HFFc6 (cell line): ENCODE results near the gene CPEB1. TPM values are rescaled to one million over a fixed set of nuclear protein-coding genes. Genes with fewer than 3 reads are reported as not detected.
A peak's percentile ranks its signal among the peaks of the same experiment; 100 is the strongest.
"Not testable (repeated sequence)": the region's sequence is repeated elsewhere in the genome, so short reads cannot be mapped to it uniquely, and the experiment has no call there.

Experiments used
- DNase-seq: peaks from one replicate; pipeline ENCODE4 v3.0.0-alpha.2; 2018
- H3K27ac Mint-ChIP-seq: 2 replicates; pipeline ENCODE4 v1.8.0; 2020; ENCODE audit warnings: mild to moderate bottlenecking, mixed read lengths
- H3K27me3 Mint-ChIP-seq: 2 replicates; pipeline ENCODE4 v1.8.0; 2021; ENCODE audit warnings: mild to moderate bottlenecking, moderate library complexity, mixed read lengths; ENCODE audit not compliant: insufficient read depth
- H3K36me3 Mint-ChIP-seq: 2 replicates; pipeline ENCODE4 v1.8.0; 2021; ENCODE audit warnings: low read depth, mixed read lengths
- H3K4me1 Mint-ChIP-seq: 2 replicates; pipeline ENCODE4 v1.8.0; 2020; ENCODE audit warnings: low read depth, mixed read lengths
- H3K4me3 Mint-ChIP-seq: 2 replicates; pipeline ENCODE4 v1.8.0; 2020; ENCODE audit warnings: mild to moderate bottlenecking, moderate library complexity, mixed read lengths
- H3K9me3 Mint-ChIP-seq: 2 replicates; pipeline ENCODE4 v1.8.0; 2020; ENCODE audit warnings: mild to moderate bottlenecking, mixed read lengths
- total RNA-seq, 6 experiments: library from RNA; stranded (reverse); fragmentation: NEBNext Ultra II Directional; extraction: Animal tissue kit (Norgen Biotek cat#: 25700); gene quantifications; 2 replicates in 1 of 6; 3 replicates in 5 of 6; pipeline ENCODE4 v1.2.3, GENCODE V29; 2021
- TF ChIP-seq, protein P1 (sequence below): fragments of 200-600 bp; sonication (generic); IDR thresholded peaks from 2 replicates; pipeline ENCODE4 v1.5.0; 2021; ENCODE audit warnings: antibody characterized with exemption, mild to moderate bottlenecking

Gene CPEB1
- total RNA-seq, 6 experiments from 2014 or later: 4.3 to 6.8 (median 5.6) TPM

DNA sequence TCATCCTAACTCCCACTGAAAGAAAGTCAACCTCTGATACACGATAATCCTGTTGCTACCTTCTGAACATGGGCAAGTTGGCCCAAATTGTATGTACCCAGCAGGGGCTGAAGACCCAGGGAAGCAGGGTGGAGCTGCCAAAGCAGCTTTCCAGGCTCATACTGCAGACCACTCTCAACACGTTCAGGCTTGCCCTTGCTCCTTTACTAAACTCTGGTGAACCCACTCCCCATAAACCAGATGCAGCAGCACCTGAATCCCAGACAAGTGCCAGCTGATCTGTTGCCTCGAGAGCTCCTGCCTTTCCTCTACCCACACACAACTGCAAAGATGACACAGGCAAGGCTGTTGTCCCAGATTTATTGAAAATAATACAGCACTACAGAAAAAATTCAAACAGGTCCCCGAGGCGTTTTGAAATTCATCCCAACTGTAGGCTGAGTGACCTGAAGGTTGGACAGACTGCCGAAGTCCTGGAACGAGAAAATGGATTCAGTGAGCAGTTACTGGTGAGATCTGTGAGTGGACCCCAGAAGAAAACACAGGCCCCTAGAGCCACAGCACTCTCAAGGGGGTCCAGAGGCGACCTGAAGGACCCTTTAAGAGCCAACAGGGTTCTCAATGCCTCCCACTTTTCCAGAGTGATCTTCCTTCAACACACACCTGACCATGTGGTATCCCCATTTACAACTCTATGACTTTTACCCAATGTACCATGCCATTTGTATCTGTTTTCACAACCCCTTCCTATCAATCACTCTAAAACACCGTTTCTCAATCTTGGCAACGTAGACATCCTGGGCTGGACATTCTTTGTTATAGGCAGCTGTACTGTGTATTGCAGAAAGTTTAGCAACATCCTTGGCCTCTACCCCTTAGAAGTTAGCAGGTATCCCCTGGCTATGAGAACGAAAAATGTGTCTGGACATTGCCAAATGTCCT is 110.5 kb downstream of the CPEB1 start:
- Mint-ChIP-seq H3K27me3 (peaks cover 12% of the 10 kb centered on the region), H3K27ac (peak overlapping the region; percentile 65), H3K4me3 (peak overlapping the region; percentile 45), H3K9me3 (no peaks in the 10 kb centered on the region), H3K4me1 (peaks cover 38% of the 10 kb centered on the region), H3K36me3 (peaks cover 68% of the 10 kb centered on the region)
- TF ChIP-seq, protein P1, sequence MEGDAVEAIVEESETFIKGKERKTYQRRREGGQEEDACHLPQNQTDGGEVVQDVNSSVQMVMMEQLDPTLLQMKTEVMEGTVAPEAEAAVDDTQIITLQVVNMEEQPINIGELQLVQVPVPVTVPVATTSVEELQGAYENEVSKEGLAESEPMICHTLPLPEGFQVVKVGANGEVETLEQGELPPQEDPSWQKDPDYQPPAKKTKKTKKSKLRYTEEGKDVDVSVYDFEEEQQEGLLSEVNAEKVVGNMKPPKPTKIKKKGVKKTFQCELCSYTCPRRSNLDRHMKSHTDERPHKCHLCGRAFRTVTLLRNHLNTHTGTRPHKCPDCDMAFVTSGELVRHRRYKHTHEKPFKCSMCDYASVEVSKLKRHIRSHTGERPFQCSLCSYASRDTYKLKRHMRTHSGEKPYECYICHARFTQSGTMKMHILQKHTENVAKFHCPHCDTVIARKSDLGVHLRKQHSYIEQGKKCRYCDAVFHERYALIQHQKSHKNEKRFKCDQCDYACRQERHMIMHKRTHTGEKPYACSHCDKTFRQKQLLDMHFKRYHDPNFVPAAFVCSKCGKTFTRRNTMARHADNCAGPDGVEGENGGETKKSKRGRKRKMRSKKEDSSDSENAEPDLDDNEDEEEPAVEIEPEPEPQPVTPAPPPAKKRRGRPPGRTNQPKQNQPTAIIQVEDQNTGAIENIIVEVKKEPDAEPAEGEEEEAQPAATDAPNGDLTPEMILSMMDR: no peak
- no peak for DNase-seq

DNA sequence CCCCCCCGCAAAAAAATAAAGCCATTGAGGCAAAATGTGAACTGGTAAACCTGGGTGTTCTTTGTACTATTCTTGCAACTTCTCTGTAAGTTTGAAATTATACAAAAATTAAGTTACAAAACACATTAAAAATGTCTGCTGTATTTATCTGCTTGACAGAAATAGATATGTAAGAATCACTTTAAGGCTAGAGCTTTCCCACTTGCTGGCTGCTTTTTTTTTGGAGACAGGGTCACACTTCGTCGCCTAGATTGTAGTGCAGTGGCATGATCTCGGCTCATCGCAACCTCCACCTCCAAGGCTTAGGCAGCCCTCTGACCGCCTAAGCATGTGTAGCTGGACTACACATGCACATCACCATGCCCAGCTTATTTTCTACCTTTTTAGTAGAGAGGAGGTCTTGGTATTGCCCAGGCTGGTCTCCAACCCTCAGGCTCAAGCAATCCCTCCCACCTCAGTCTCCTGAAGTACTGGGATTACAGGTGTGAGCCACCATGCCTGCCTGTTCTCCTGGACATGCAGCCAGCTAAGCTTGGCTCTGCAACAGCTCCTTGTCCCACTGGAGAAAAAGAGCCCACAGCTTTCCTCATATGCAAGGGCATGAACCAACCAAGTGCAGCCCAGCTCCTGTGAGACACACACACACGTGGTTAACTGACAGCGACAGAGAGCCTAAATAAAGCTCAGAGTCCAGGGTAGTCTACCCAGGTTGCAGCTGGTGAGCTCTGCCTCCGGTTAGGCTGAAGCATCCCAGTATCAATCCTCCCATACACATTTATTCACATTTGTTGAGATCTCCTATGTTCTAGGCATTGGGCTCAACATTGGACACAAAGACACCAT is 111.4 kb downstream of the CPEB1 start:
- H3K36me3 Mint-ChIP-seq: peaks cover 62% of the 10 kb centered on the region
- DNase-seq: no peak
- H3K9me3 Mint-ChIP-seq: no peaks in the 10 kb centered on the region
- TF ChIP-seq, protein P1: no peak
- peak overlapping the region; percentile 65 for H3K27ac Mint-ChIP-seq
- H3K4me1 Mint-ChIP-seq: peaks cover 35% of the 10 kb centered on the region
- peaks cover 12% of the 10 kb centered on the region for H3K27me3 Mint-ChIP-seq
- H3K4me3 Mint-ChIP-seq: no peak overlapping the region

DNA sequence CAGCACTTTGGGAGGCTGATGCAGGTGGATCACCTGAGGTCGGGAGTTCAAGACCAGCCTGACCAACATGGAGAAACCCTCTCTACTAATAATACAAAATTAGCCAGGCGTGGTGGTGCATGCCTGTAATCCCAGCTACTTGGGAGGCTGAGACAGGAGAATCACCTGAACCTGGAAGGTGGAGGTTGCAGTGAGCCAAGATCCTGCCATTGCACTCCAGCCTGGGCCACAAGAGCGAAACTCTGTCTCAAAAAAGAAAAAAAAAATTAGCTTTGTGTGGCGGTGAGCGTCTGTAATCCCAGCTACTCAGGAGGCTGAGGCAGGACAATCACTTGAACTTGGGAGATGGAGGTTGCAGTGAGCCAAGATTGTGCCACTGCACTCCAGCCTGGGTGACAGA is 112.0 kb downstream of the CPEB1 start:
- Mint-ChIP-seq H3K4me1 (peaks cover 39% of the 10 kb centered on the region), H3K36me3 (peaks cover 60% of the 10 kb centered on the region), H3K27me3 (peaks cover 10% of the 10 kb centered on the region)
- not testable (repeated sequence) for H3K4me3 Mint-ChIP-seq, H3K27ac Mint-ChIP-seq, H3K9me3 Mint-ChIP-seq, DNase-seq

DNA sequence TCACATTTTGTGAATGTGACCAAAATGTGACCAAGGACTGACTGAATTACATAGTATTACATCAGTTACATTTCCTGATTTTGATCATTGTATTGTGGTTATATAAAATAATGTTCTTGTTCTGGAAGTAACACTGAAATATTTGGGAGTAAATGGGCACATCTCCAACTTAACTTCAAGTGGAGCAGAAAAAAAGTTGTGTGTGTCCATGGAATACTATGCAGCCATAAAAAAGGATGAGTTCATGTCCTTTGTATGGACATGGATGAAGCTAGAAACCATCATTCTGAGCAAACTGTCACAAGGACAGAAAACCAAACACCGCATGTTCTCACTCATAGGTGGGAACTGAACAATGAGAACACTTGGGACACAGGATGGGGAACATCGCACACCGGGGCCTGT is 112.7 kb downstream of the CPEB1 start:
- not testable (repeated sequence) for H3K27ac Mint-ChIP-seq, H3K4me3 Mint-ChIP-seq, DNase-seq, H3K9me3 Mint-ChIP-seq, H3K27me3 Mint-ChIP-seq
- Mint-ChIP-seq H3K4me1 (peaks cover 39% of the 10 kb centered on the region), H3K36me3 (peaks cover 53% of the 10 kb centered on the region)

DNA sequence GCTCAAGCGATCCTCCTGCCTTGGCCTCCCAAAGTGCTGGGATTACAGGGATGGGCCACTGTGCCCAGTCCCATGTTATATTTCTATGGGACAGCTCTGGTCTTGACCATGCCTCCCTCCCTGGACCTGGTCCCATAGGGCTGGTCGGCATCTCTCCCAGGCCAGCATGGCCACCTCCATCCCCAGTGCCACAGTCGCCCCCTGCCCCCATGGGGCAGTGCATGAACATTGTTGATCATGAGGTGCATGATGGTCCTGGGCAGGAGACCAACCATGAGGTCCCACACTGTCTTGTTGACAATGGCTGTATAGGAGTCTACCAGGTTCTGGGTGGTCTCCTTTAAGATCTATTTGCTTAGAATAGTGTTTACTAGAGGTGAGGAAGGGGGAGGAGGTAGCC is 113.4 kb downstream of the CPEB1 start:
- H3K4me3 Mint-ChIP-seq: no peak overlapping the region
- H3K27ac Mint-ChIP-seq: peak overlapping the region; percentile 44; the same call in 1 of the 2 replicates
- TF ChIP-seq, protein P1: no peak
- no peak for DNase-seq
- H3K36me3 Mint-ChIP-seq: peaks cover 47% of the 10 kb centered on the region
- H3K9me3 Mint-ChIP-seq: no peaks in the 10 kb centered on the region
- peaks cover 33% of the 10 kb centered on the region for H3K4me1 Mint-ChIP-seq
- peaks cover 2% of the 10 kb centered on the region; the same call in 1 of the 2 replicates for H3K27me3 Mint-ChIP-seq

DNA sequence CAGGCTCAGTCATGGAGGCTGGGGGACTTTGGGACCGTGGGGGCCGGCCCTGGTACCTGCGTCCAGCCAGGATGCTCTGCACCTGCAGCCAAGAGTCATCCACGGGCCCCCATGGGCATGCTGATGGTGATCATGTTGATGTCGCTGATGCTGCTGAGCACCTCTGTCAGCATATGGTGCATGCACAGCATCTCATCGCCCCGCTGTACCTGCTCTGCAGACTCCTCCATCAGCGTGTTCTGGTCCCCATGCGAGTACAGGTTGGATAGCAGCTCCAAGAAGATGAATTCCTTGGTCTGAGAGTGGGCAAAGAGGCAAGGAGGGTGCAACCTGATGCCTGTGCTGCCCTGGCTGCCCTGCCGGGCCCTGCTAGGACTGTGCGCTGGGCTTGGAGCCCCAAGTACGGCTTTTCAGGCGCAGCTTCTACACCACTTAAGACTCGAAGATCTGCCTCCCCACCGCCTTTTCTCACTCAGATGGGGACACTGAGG is 114.1 kb downstream of the CPEB1 start:
- no peak for DNase-seq
- H3K27ac Mint-ChIP-seq: no peak overlapping the region
- TF ChIP-seq, protein P1: no peak
- peaks cover 2% of the 10 kb centered on the region; the same call in 1 of the 2 replicates for H3K27me3 Mint-ChIP-seq
- H3K4me1 Mint-ChIP-seq: peaks cover 25% of the 10 kb centered on the region
- H3K4me3 Mint-ChIP-seq: no peak overlapping the region
- H3K36me3 Mint-ChIP-seq: peaks cover 42% of the 10 kb centered on the region
- H3K9me3 Mint-ChIP-seq: no peaks in the 10 kb centered on the region
